KMS-11 (cell line): ENCODE data around the gene ADAM8.
"Not testable (repeated sequence)": the region's sequence is repeated elsewhere in the genome, so short reads cannot be mapped to it uniquely, and the experiment has no call there.

Source experiments
- H2AFZ ChIP-seq: fragments of 200-600 bp; sonication (generic); 2 replicates; pipeline ENCODE4 v1.6.1; 2016; ENCODE audit warnings: antibody characterized with exemption, mixed run types, low read depth
- H3K27ac ChIP-seq: fragments of 200-600 bp; sonication (generic); 2 replicates; pipeline ENCODE4 v1.6.1; 2016; ENCODE audit warnings: mild to moderate bottlenecking, mixed run types
- H3K27me3 ChIP-seq: fragments of 200-600 bp; sonication (generic); 2 replicates; pipeline ENCODE4 v1.6.1; 2017; ENCODE audit warnings: mild to moderate bottlenecking, low read depth, mixed run types, moderate library complexity; ENCODE audit not compliant: insufficient read depth
- H3K36me3 ChIP-seq: fragments of 200-600 bp; sonication (generic); 2 replicates; pipeline ENCODE4 v1.6.1; 2017; ENCODE audit warnings: mild to moderate bottlenecking, mixed run types; ENCODE audit not compliant: insufficient read depth
- H3K4me1 ChIP-seq: fragments of 200-600 bp; sonication (generic); 2 replicates; pipeline ENCODE4 v1.6.1; 2016; ENCODE audit warnings: mild to moderate bottlenecking, low read depth, mixed run types; ENCODE audit not compliant: poor library complexity, severe bottlenecking
- H3K4me2 ChIP-seq: fragments of 200-600 bp; sonication (generic); 2 replicates; pipeline ENCODE4 v1.7.0; 2016; ENCODE audit warnings: mild to moderate bottlenecking, mixed run types
- H3K4me3 ChIP-seq: fragments of 200-600 bp; sonication (generic); IDR thresholded peaks from 2 replicates; pipeline ENCODE4 v1.6.1; 2017; ENCODE audit warnings: low read depth, low read length, mixed read lengths; ENCODE audit not compliant: insufficient read depth
- H3K79me2 ChIP-seq: fragments of 200-600 bp; sonication (generic); 2 replicates; pipeline ENCODE4 v1.6.1; 2016; ENCODE audit warnings: low read depth, mixed run types; ENCODE audit not compliant: insufficient read depth
- H3K9ac ChIP-seq: fragments of 200-600 bp; sonication (generic); 2 replicates; pipeline ENCODE4 v1.6.1; 2016; ENCODE audit warnings: mild to moderate bottlenecking, mixed run types
- H4K20me1 ChIP-seq: fragments of 200-600 bp; sonication (generic); 2 replicates; pipeline ENCODE4 v1.6.1; 2016; ENCODE audit warnings: mild to moderate bottlenecking, mixed run types; ENCODE audit not compliant: insufficient read depth
- TF ChIP-seq, protein P1 (sequence below): fragments of 200-600 bp; sonication (generic); conservative IDR thresholded peaks from 2 replicates; pipeline ENCODE4 v1.6.1; 2017; ENCODE audit warnings: low read depth, mild to moderate bottlenecking, antibody characterized with exemption, low read length, moderate library complexity, mixed read lengths

The ADAM8 gene

DNA sequence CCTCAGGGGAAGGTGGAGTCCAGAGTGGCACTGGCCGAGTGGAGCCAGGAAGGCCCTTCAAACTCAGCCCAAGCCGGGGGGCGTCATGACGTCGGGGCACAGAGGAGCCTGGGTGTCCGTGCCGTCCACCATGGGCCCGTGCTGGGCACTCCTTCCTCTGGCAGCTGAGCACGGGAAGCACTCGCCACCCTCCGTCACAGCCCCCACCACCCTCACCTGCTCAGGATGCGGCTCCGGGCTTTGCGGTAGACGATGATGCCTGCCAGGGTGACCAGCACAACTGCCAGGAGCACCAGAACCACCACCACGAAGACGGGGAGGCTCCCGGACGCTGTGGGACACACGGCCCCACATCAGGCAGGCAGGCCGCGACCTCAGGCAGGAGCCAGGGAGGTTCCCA, 8.1 kb downstream of the ADAM8 start:
- Histone ChIP-seq H3K79me2 (no peaks in the 10 kb centered on the region), H3K9ac (no peak overlapping the region), H3K27me3 (no peaks in the 10 kb centered on the region), H3K27ac (no peak overlapping the region), H3K4me2 (no peak overlapping the region), H3K4me3 (no peak overlapping the region), H4K20me1 (no peaks in the 10 kb centered on the region), H2AFZ (no peak overlapping the region), H3K36me3 (no peaks in the 10 kb centered on the region), H3K4me1 (peaks cover 2% of the 10 kb centered on the region)
- TF ChIP-seq, protein P1, sequence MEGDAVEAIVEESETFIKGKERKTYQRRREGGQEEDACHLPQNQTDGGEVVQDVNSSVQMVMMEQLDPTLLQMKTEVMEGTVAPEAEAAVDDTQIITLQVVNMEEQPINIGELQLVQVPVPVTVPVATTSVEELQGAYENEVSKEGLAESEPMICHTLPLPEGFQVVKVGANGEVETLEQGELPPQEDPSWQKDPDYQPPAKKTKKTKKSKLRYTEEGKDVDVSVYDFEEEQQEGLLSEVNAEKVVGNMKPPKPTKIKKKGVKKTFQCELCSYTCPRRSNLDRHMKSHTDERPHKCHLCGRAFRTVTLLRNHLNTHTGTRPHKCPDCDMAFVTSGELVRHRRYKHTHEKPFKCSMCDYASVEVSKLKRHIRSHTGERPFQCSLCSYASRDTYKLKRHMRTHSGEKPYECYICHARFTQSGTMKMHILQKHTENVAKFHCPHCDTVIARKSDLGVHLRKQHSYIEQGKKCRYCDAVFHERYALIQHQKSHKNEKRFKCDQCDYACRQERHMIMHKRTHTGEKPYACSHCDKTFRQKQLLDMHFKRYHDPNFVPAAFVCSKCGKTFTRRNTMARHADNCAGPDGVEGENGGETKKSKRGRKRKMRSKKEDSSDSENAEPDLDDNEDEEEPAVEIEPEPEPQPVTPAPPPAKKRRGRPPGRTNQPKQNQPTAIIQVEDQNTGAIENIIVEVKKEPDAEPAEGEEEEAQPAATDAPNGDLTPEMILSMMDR: no peak

DNA sequence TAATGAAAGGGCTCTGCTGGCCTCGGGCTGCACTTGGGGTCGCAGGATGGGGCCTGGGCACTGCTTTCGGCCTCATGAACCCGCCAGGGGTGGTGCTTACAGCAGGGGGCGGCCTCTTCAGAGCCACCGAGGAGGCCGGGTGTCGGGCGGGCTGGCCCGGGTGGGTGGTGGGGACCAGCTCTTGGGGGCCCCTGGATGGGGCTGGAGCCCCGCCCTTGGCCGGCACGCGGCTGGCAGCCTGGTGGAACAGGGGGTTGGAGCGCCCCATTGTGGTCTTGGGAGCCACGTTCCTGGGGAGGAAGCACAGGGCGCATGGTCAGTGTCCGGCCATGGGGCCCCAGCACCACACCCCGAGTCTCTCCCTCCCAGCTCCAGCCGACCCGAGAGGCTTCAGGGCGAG, 8.8 kb downstream of the ADAM8 start:
- TF ChIP-seq, protein P1: no peak
- Histone ChIP-seq H3K36me3 (no peaks in the 10 kb centered on the region), H3K4me2 (no peak overlapping the region), H3K27ac (no peak overlapping the region), H3K27me3 (no peaks in the 10 kb centered on the region), H2AFZ (no peak overlapping the region), H3K79me2 (no peaks in the 10 kb centered on the region), H4K20me1 (no peaks in the 10 kb centered on the region), H3K9ac (no peak overlapping the region), H3K4me1 (no peaks in the 10 kb centered on the region), H3K4me3 (no peak overlapping the region)

DNA sequence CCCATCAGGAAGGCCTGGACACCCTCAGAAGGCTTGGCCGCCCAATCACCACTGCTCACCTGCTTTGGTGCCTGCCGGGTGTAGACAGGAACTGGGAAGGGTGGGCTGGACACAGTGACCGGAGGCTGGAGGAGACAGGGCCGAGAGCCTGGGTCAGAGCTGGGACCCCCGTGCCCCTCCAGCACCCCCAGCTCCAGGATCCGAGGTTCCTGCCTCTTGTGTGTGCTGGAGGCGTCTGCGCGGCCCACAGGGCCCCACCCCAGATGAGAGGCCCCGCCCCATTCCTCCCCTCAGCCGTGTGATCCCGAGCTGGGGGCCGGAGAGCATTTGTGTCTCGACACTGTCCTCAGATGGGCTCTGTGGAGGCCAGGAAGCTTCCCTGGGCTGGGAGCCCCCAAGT, 9.4 kb downstream of the ADAM8 start:
- H2AFZ ChIP-seq: no peak overlapping the region
- H3K9ac ChIP-seq: no peak overlapping the region
- no peak overlapping the region for H3K27ac ChIP-seq
- H3K4me3 ChIP-seq: no peak overlapping the region
- H3K36me3 ChIP-seq: no peaks in the 10 kb centered on the region
- no peaks in the 10 kb centered on the region for H4K20me1 ChIP-seq
- no peaks in the 10 kb centered on the region for H3K79me2 ChIP-seq
- no peaks in the 10 kb centered on the region for H3K27me3 ChIP-seq
- TF ChIP-seq, protein P1: no peak
- H3K4me1 ChIP-seq: peaks cover 4% of the 10 kb centered on the region
- H3K4me2 ChIP-seq: no peak overlapping the region

DNA sequence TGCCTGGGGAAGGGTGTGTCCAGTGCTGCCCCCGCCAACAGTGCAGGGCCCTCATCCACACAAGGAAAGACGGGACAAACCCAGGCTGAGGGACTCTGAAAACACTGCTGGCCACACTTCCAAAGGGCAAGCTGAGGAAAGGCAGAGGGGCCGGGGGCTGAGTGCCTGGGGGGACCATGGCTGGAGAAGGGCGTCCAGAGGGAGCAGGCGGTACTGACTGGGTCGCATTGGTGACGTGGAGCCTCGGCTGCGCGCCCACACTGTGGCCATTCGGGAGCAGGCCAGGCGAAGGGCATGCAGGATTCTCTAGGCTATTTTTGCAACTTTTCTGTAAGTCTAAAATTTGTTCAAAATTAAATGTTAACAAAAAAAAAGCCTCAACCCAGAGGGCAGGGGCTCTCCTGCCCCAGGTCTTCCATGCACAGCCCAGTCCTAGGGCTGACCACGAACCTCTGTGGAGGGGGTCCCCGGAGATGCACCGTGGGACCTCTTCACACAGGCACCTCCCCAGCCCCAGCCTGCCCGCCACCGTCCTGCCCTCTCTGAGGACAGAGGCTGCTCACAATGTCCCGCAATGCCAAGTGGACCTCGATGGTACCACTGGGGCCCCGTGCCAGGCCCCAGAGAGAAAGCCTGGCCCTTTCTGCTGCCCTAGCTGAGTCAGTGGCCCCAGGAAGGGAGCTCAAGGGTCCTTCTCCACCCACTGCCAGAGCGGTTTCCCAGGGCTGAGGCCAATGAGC, 10.4 kb downstream of the ADAM8 start:
- Histone ChIP-seq H2AFZ (no peak overlapping the region), H3K4me1 (peaks cover 7% of the 10 kb centered on the region), H4K20me1 (no peaks in the 10 kb centered on the region), H3K9ac (no peak overlapping the region), H3K27ac (no peak overlapping the region), H3K79me2 (no peaks in the 10 kb centered on the region), H3K4me3 (no peak overlapping the region), H3K4me2 (no peak overlapping the region), H3K27me3 (no peaks in the 10 kb centered on the region), H3K36me3 (no peaks in the 10 kb centered on the region)
- TF ChIP-seq, protein P1: no peak

DNA sequence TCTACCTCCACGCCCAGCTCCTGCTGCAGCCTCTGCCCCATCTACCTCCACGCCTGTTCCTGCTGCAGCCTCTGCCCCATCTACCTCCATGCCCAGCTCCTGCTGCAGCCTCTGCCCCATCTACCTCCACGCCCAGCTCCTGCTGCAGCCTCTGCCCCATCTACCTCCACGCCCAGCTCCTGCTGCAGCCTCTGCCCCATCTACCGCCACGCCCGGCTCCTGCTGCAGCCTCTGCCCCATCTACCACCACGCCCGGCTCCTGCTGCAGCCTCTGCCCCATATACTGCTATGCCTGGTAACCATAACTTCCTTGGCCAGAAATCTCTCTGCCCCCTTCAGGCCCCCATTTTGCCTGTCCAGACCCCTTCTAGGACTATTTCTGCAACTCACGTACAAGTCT, 11.6 kb downstream of the ADAM8 start:
- not testable (repeated sequence) for H3K79me2 ChIP-seq, H2AFZ ChIP-seq, H3K27ac ChIP-seq, H4K20me1 ChIP-seq, H3K4me3 ChIP-seq, H3K9ac ChIP-seq, H3K4me2 ChIP-seq, H3K36me3 ChIP-seq, H3K27me3 ChIP-seq
- H3K4me1 ChIP-seq: peaks cover 14% of the 10 kb centered on the region
